Astrocyte (in vitro differentiated cells and primary cell): ENCODE measurements around the gene ACAD8. TPM values are rescaled to one million over a fixed set of nuclear protein-coding genes. Genes with fewer than 3 reads are reported as not detected.

ENCODE experiments used
- DNase-seq: peaks from one replicate; pipeline ENCODE4 v3.0.0-alpha.2; 2010; ENCODE audit warnings: low read depth
- FAIRE-seq: peaks from 2 replicates; lab custom pipeline; 2011; peaks lifted over from hg19 to GRCh38; lab: Jason Lieb, UNC
- H2AFZ ChIP-seq: 2 replicates; pipeline ENCODE4 v1.6.0; 2012; ENCODE audit warnings: low read depth, low read length, inconsistent platforms
- H3K27ac ChIP-seq: 2 replicates; pipeline ENCODE4 v1.5.1; 2011; ENCODE audit warnings: low read depth, low read length, inconsistent platforms
- H3K27me3 ChIP-seq: 2 replicates; pipeline ENCODE4 v1.6.0; 2011; ENCODE audit warnings: low read length, inconsistent platforms; ENCODE audit not compliant: insufficient read depth
- H3K36me3 ChIP-seq: 2 replicates; pipeline ENCODE4 v1.5.1; 2011; ENCODE audit warnings: low read length, inconsistent platforms; ENCODE audit not compliant: insufficient read depth
- H3K4me1 ChIP-seq: 2 replicates; pipeline ENCODE4 v1.5.1; 2011; ENCODE audit warnings: low read length, inconsistent platforms; ENCODE audit not compliant: insufficient read depth
- H3K4me2 ChIP-seq: 2 replicates; pipeline ENCODE4 v1.6.0; 2012; ENCODE audit warnings: low read length, inconsistent platforms
- H3K4me3 ChIP-seq: 2 replicates; pipeline ENCODE4 v1.5.1; 2011; ENCODE audit warnings: low read depth, mild to moderate bottlenecking, low read length, inconsistent platforms; ENCODE audit not compliant: insufficient read depth
- H3K79me2 ChIP-seq: 2 replicates; pipeline ENCODE4 v1.6.0; 2012; ENCODE audit warnings: mild to moderate bottlenecking, low read length, inconsistent platforms; ENCODE audit not compliant: insufficient read depth
- H3K9ac ChIP-seq: 2 replicates; pipeline ENCODE4 v1.6.0; 2012; ENCODE audit warnings: mild to moderate bottlenecking, low read length, inconsistent platforms
- H3K9me3 ChIP-seq: 2 replicates; pipeline ENCODE4 v1.5.1; 2012; ENCODE audit warnings: low read depth, mild to moderate bottlenecking, low read length, inconsistent platforms; ENCODE audit not compliant: insufficient read depth
- H4K20me1 ChIP-seq: 2 replicates; pipeline ENCODE4 v1.6.0; 2012; ENCODE audit warnings: low read length, inconsistent platforms; ENCODE audit not compliant: insufficient read depth
- H3K27ac Mint-ChIP-seq: one replicate; pipeline ENCODE4 v1.8.0; 2021; ENCODE audit warnings: mild to moderate bottlenecking, mixed read lengths; ENCODE audit not compliant: unreplicated experiment
- H3K27me3 Mint-ChIP-seq: one replicate; pipeline ENCODE4 v1.8.0; 2021; ENCODE audit warnings: low read depth, mixed read lengths; ENCODE audit not compliant: unreplicated experiment
- H3K36me3 Mint-ChIP-seq: one replicate; pipeline ENCODE4 v1.8.0; 2021; ENCODE audit warnings: low read depth, mixed read lengths; ENCODE audit not compliant: unreplicated experiment
- H3K4me1 Mint-ChIP-seq: one replicate; pipeline ENCODE4 v1.8.0; 2021; ENCODE audit warnings: low read depth, mixed read lengths; ENCODE audit not compliant: unreplicated experiment
- H3K4me3 Mint-ChIP-seq: one replicate; pipeline ENCODE4 v1.8.0; 2021; ENCODE audit warnings: mild to moderate bottlenecking, moderate library complexity, mixed read lengths; ENCODE audit not compliant: unreplicated experiment
- H3K9me3 Mint-ChIP-seq: one replicate; pipeline ENCODE4 v1.8.0; 2021; ENCODE audit warnings: mild to moderate bottlenecking, mixed read lengths; ENCODE audit not compliant: unreplicated experiment
- CTCF ChIP-seq: IDR thresholded peaks from 2 replicates; pipeline ENCODE4 v1.5.1; 2011; ENCODE audit warnings: low read depth, mild to moderate bottlenecking, inconsistent platforms, low read length, moderate library complexity; ENCODE audit not compliant: insufficient read depth
- EZH2 ChIP-seq: IDR thresholded peaks from 2 replicates; pipeline ENCODE4 v1.6.1; 2012; ENCODE audit warnings: mild to moderate bottlenecking, low read length, inconsistent platforms; ENCODE audit not compliant: insufficient read depth
- total RNA-seq: library from RNA; stranded (reverse); gene quantifications from 2 replicates; pipeline ENCODE4 v1.2.1, GENCODE V29; 2021

Gene ACAD8
- total RNA-seq, 1 donor from 2014 or later: 15.8 TPM

GRCh38 chr11:134240592-134240991 lies 12.8 kb upstream of the ACAD8 start:
- H3K27ac ChIP-seq: no peak overlapping the region

DNA sequence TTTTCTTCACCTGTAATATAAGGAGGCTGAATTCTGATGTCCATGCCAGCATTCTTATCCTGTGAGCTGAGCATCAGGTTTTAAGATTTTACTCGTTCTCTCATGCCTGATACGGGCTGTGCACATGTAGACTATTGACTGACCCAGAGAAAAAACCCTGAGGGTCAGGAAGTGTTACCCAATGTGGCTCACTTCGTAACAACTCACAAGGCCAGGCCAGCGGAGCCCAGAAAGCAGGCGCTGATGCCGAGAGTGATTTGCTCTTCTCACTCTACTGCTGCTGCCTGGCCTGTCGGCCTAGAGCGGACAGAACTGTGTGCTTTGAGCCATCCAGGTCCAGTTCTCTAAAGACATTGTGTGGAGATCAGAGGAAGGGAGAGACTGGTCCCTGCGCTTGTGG lies 11.0 kb upstream of the ACAD8 start:
- Histone ChIP-seq H3K79me2 (no peaks in the 10 kb centered on the region), H3K36me3 (peaks cover 19% of the 10 kb centered on the region), H3K9me3 (no peaks in the 10 kb centered on the region), H4K20me1 (peaks cover 3% of the 10 kb centered on the region), H3K4me1 (no peaks in the 10 kb centered on the region), H3K27me3 (no peaks in the 10 kb centered on the region), H2AFZ (no peak overlapping the region), H3K27ac (no peak overlapping the region), H3K4me2 (no peak overlapping the region), H3K9ac (no peak overlapping the region), H3K4me3 (no peak overlapping the region)
- no peaks in the 10 kb centered on the region for H3K9me3 Mint-ChIP-seq
- FAIRE-seq: no peak
- peaks cover 9% of the 10 kb centered on the region for H3K36me3 Mint-ChIP-seq
- H3K27me3 Mint-ChIP-seq: no peaks in the 10 kb centered on the region
- H3K27ac Mint-ChIP-seq: no peak overlapping the region
- no peak for DNase-seq
- H3K4me1 Mint-ChIP-seq: peaks cover 8% of the 10 kb centered on the region
- no peak for TF ChIP-seq CTCF
- no peak for TF ChIP-seq EZH2
- H3K4me3 Mint-ChIP-seq: no peak overlapping the region

More at GRCh38 chr11:134240592-134240991, 12.8 kb upstream of the ACAD8 start:
- H3K36me3 ChIP-seq: peaks cover 19% of the 10 kb centered on the region
- no peak for DNase-seq
- H3K9me3 ChIP-seq: no peaks in the 10 kb centered on the region
- no peak overlapping the region for H3K4me2 ChIP-seq
- Mint-ChIP-seq H3K4me1 (peaks cover 15% of the 10 kb centered on the region), H3K4me3 (no peak overlapping the region), H3K9me3 (no peaks in the 10 kb centered on the region), H3K27ac (no peak overlapping the region), H3K36me3 (peaks cover 4% of the 10 kb centered on the region), H3K27me3 (no peaks in the 10 kb centered on the region)
- no peak overlapping the region for H3K9ac ChIP-seq
- FAIRE-seq: no peak
- no peaks in the 10 kb centered on the region for H3K27me3 ChIP-seq
- H3K79me2 ChIP-seq: no peaks in the 10 kb centered on the region
- no peak overlapping the region for H3K4me3 ChIP-seq
- no peak for TF ChIP-seq CTCF
- no peak for TF ChIP-seq EZH2
- H4K20me1 ChIP-seq: peaks cover 3% of the 10 kb centered on the region
- no peaks in the 10 kb centered on the region for H3K4me1 ChIP-seq
- no peak overlapping the region for H2AFZ ChIP-seq

- Mint-ChIP-seq H3K27me3 (no peaks in the 10 kb centered on the region), H3K27ac (no peak overlapping the region), H3K9me3 (no peaks in the 10 kb centered on the region), H3K36me3 (peaks cover 11% of the 10 kb centered on the region), H3K4me1 (no peaks in the 10 kb centered on the region), H3K4me3 (no peak overlapping the region)
- H4K20me1 ChIP-seq: peaks cover 3% of the 10 kb centered on the region
- no peaks in the 10 kb centered on the region for H3K9me3 ChIP-seq
- no peak overlapping the region for H3K9ac ChIP-seq
- H3K4me2 ChIP-seq: no peak overlapping the region
- no peaks in the 10 kb centered on the region for H3K4me1 ChIP-seq
- DNase-seq (no peak), FAIRE-seq (no peak)
- no peak overlapping the region for H3K27ac ChIP-seq
- no peak overlapping the region for H2AFZ ChIP-seq
- TF ChIP-seq CTCF (no peak), EZH2 (no peak)
- no peaks in the 10 kb centered on the region for H3K79me2 ChIP-seq
- no peaks in the 10 kb centered on the region for H3K27me3 ChIP-seq
- H3K36me3 ChIP-seq: peaks cover 26% of the 10 kb centered on the region
- H3K4me3 ChIP-seq: no peak overlapping the region
These were observed 9.5 kb upstream of the ACAD8 start for GRCh38 chr11:134243913-134244312.
